NCI-H774 (cell line): ENCODE data around the gene MIF4GD.
"Not testable (repeated sequence)": the region's sequence is repeated elsewhere in the genome, so short reads cannot be mapped to it uniquely, and the experiment has no call there.

Experiments
- DNase-seq: peaks from one replicate; lab custom pipeline; 2025; lab: John Stamatoyannopoulos, UW

MIF4GD gene

DNA sequence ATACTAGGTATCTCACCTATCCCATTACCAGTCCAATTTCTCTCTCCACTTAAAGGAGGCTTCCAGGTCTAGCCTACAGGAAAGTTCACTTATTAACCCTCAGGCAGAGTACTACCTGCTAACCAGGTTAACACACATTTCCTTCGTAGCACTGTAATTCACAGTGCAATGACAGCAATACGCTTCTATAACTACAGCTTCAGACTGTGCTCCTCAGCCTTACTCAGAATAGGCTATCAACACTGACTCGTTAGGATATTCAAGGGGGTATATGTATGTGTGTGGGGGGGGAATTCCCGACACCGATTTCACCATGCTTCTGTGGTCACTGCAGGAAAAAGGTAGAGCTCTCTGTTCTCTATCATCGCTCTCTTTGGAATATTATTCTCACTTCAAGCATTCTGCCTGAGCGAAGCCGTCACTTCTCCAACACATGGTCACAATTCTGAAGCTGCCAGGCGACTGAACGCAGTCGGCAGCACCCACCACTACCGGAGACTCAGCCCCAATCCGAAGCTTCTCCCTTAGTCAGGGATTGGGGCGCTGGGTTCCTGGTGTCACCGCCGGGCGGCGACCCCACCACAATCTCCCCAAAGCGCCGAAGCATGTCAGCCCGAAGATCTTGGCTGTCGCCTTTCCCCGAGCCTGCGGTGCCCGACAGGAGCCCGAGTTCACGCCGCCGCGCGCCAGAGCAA, 10.2 kb downstream of the MIF4GD start:
- no peak for DNase-seq

DNA sequence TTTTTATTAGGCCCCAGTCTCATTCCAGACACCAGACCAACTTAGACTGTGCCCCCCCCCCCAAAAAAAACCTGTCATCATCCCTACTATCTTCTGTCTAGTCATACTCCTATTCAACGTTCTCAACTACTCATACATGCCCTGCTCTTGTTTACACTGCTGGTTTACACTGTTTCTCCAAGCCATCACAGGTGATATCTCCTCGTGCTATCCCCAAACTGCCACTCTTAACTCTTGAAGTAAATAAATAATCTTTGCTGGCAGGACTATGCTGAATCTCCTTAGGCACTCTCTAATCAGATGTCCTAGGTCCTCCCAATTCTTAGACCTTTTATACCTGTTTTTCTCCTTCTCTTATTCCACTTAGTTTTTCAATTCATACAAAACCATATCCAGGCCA, 13.8 kb downstream of the MIF4GD start:
- not testable (repeated sequence) for DNase-seq

GRCh38 chr17:75255954-75256698, 14.9 kb downstream of the MIF4GD start:
- not testable (repeated sequence) for DNase-seq

DNA sequence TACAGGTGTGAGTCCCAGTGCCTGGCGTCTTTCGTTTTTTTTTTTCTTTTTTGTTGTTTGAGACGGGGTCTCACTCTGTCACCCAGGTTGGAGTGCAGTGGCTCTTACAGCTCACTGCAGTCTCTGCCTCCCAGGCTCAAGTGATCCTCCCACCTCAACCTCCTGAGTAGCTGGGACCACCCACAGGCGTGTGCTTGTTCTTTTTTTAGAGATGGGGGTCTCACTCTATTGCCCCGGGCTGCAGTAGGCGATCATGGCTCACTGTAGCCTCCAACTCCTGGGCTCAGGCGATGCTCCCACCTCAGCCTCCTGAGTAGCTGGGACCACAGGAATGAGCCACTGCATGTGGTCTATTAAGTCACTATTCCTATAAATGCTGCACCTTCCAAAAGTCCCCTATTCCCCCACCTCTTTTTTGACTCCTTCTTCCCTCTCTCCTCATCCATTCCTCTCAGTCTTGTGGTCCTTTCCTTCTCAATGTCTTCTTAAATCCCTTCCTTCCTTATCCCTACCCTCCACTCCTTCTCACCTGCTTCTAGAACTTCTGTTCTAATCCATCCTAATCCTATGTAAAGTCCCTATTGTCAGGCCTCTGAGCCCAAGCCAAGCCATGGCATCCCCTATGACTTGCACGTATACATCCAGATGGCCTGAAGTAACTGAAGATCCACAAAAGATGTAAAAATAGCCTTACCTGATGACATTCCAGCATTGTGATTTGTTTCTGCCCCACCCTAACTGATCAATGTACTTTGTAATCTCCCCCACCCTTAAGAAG, 18.8 kb downstream of the MIF4GD start:
- no peak for DNase-seq

GRCh38 chr17:75250009-75250471, 21.0 kb downstream of the MIF4GD start:
- no peak for DNase-seq

GRCh38 chr17:75249564-75249963, 21.5 kb downstream of the MIF4GD start:
- DNase-seq, result no peak

DNA sequence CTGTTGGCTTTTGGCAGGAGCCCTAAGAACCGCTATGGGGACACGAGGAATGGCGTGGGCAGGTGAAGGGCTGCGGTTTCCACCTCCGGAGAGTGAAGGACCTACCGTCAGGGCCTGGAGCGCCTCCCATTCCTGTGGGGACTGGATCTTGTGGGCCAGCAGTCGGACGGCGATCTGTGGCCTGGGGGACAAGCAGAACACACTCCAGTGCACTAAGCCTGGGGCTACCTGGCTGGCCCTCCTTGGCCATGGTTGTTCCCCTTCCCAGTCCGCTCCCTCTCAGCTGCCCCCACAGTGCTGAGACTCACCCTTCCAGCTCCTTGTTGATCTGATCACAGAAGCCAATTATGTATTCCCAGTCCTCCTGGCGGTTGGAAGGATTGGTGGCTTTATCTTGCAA, 24.6 kb downstream of the MIF4GD start:
- no peak for DNase-seq

GRCh38 chr17:75245011-75245410, 26.0 kb downstream of the MIF4GD start:
- DNase-seq, result no peak

GRCh38 chr17:75244133-75244866, 26.7 kb downstream of the MIF4GD start:
- DNase-seq, result no peak

GRCh38 chr17:75242461-75243042, 28.5 kb downstream of the MIF4GD start:
- DNase-seq, result no peak

DNA sequence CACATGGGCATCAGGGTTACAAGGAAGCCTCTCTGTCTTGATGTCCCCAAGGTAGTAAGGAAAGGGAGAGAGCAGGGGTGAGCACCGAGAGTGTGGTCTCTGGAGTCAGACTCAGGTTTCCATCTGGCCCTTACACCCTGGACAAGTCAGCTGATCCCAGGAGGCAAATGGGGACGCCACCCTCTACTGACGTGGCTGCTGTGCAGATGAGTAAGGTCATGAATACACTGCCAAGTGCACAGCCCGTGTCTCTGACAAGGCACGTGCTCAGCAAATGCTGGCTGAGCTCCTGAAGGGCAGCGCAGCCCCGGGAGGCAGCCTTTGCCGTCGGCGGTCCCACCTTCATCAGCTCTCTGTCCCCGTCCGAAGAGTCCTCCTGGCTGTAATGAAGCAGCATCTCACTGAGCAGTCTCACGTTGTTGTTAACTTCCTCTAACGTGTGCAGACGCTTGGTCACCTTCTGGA, 29.0 kb downstream of the MIF4GD start:
- DNase-seq, result no peak

- no peak for DNase-seq
These were observed 29.5 kb downstream of the MIF4GD start for GRCh38 chr17:75241502-75241901.

DNA sequence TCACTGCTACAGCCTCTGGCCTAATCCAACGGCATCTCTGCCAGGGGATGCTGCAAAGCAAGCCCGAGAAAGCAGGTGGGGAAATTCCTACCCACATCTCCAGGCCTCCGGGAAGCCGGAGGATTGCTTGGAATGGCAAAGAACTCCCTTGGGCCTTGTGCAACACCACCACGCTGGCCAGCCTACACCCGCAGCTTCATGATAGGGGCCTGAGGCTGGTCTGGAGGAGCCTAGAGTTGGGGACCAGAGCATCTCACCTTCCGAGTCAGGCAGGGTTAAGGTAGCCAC, 29.9 kb downstream of the MIF4GD start:
- DNase-seq, result no peak

DNA sequence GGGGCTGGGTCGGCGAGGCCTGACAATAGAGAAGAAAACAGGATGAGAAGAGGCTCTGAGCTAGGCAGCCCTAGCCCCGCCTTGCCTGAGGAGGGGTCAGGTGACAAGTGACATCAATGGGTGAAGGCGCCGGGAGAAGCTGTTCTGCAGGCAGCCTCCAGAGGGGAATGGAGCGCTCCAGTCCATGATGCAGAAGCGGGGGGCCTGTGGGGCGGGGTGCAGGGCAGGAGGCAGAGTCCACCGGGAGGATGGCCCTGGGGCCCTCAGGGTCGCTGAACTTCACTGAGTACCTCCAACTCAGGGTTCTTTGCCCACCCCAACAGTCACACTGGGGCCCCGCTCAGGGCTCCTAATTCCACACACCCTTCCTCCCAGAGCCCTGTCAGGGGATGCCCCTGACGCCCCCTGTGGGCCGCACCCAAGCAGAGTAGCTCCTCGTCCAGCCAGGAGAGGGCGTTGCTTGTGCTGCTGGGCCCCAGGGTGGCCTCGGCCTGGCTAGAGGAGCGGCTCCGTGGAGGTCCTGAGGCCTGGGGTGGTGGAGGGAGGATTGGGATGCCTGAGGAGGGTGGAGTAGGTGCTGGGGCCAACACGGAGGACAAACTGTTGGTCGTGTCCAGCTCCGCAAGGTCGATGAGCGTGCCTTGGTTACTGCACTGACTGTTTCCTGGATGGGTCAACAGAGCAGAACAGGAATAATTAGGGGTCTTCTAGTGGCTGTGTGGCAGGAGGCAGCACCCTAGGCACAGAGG, 30.5 kb downstream of the MIF4GD start:
- DNase-seq, result no peak

- DNase-seq, result no peak
These were observed 31.1 kb downstream of the MIF4GD start for GRCh38 chr17:75239778-75240393.

- DNase-seq, result no peak
These were observed 31.8 kb downstream of the MIF4GD start for GRCh38 chr17:75239214-75239613.

DNA sequence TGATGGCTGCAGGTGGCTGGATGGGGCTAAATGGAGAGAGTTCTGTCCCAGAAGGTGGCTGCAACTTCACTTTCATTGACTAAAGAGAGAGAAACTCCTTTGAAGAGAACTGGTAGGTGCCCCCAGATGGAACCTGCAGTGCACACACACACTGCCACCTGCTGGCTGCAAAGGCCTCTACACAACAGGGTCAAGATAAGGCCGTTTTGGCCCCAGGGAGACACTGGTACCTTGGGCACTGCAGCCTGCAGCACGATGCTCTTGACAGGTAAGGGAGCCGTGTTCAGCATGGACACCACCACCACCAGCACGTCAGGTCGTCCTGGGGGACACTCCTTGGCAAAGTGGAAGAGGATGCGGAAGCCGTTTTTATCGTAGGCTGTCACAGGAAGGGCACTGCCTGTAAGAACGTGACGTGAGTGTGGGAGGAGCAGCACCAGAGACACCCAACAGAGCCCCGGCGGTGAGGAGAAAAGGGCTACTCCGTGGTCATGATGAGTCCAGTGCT, 32.3 kb downstream of the MIF4GD start:
- peak; percentile 36 for DNase-seq

GRCh38 chr17:75238020-75238580, 32.9 kb downstream of the MIF4GD start:
- no peak for DNase-seq

GRCh38 chr17:75237100-75238014, 33.7 kb downstream of the MIF4GD start:
- no peak for DNase-seq
